Type B pancreatic cell (in vitro differentiated cells): ENCODE data around the gene PPTC7. TPM values are rescaled to one million over a fixed set of nuclear protein-coding genes. Genes with fewer than 3 reads are reported as not detected.

Experiments
- DNase-seq: peaks from one replicate; pipeline ENCODE4 v3.0.0; 2021; ENCODE audit warnings: mixed read lengths; ENCODE audit not compliant: unreplicated experiment; ENCODE audit errors: extremely low spot score
- H3K27ac Mint-ChIP-seq: 2 replicates; pipeline ENCODE4 v1.8.0; 2021; ENCODE audit warnings: mild to moderate bottlenecking, mixed read lengths
- H3K27me3 Mint-ChIP-seq: 2 replicates; pipeline ENCODE4 v1.8.0; 2021; ENCODE audit warnings: mixed read lengths
- H3K36me3 Mint-ChIP-seq: 2 replicates; pipeline ENCODE4 v1.8.0; 2021; ENCODE audit warnings: mixed read lengths
- H3K4me1 Mint-ChIP-seq: one replicate; pipeline ENCODE4 v1.8.0; 2021; ENCODE audit warnings: mixed read lengths; ENCODE audit not compliant: unreplicated experiment
- H3K4me3 Mint-ChIP-seq: 2 replicates; pipeline ENCODE4 v1.8.0; 2021; ENCODE audit warnings: mild to moderate bottlenecking, mixed read lengths
- H3K9me3 Mint-ChIP-seq: 2 replicates; pipeline ENCODE4 v1.8.0; 2021; ENCODE audit warnings: mixed read lengths
- CTCF ChIP-seq: fragments of 200-600 bp; sonication (generic); conservative IDR thresholded peaks from 2 replicates; pipeline ENCODE4 v1.5.0; 2021; ENCODE audit warnings: antibody characterized with exemption, mild to moderate bottlenecking
- total RNA-seq: library from RNA; stranded (reverse); gene quantifications from 2 replicates; pipeline ENCODE4 v1.2.1, GENCODE V29; 2021; ENCODE audit warnings: low replicate concordance

Gene PPTC7
- total RNA-seq, 1 donor from 2014 or later, result 14.5 TPM

GRCh38 chr12:110501399-110501751, 81.7 kb downstream of the PPTC7 start:
- peaks cover 4% of the 10 kb centered on the region for H3K27me3 Mint-ChIP-seq
- no peak for TF ChIP-seq CTCF
- peak overlapping the region; percentile 100 for H3K4me3 Mint-ChIP-seq
- H3K36me3 Mint-ChIP-seq, result peaks cover 6% of the 10 kb centered on the region
- H3K4me1 Mint-ChIP-seq, result peaks cover 17% of the 10 kb centered on the region
- no peak for DNase-seq
- H3K9me3 Mint-ChIP-seq, result peaks cover 8% of the 10 kb centered on the region
- peak overlapping the region; percentile 96 for H3K27ac Mint-ChIP-seq

- peaks cover 4% of the 10 kb centered on the region for H3K27me3 Mint-ChIP-seq
- no peak for DNase-seq
- peak overlapping the region; percentile 17 for H3K27ac Mint-ChIP-seq
- peaks cover 8% of the 10 kb centered on the region for H3K9me3 Mint-ChIP-seq
- H3K4me3 Mint-ChIP-seq, result peak overlapping the region; percentile 68
- peaks cover 15% of the 10 kb centered on the region for H3K36me3 Mint-ChIP-seq
- no peak for TF ChIP-seq CTCF
- H3K4me1 Mint-ChIP-seq, result peaks cover 17% of the 10 kb centered on the region
Observed at GRCh38 chr12:110498984-110499706, 84.0 kb downstream of the PPTC7 start.

Other genes starting within 250 kb of the PPTC7 start
- 49.6 and 77.8 TPM in 2 replicates for gene ANAPC7, start 179.6 kb downstream of the PPTC7 start, total RNA-seq
- gene ARPC3, start 133.0 kb downstream of the PPTC7 start, total RNA-seq, result 164 and 218 TPM in 2 replicates
- gene GPN3, start 115.1 kb downstream of the PPTC7 start, total RNA-seq, result 15.2 and 18.1 TPM in 2 replicates
- gene FAM216A, start 114.5 kb downstream of the PPTC7 start, total RNA-seq, result 2.5 and 13.2 TPM in 2 replicates
- gene VPS29, start 81.2 kb downstream of the PPTC7 start, total RNA-seq, result 72.6 and 84.7 TPM in 2 replicates
- 0.12 and 0.46 TPM in 2 replicates for gene RAD9B, start 81.0 kb downstream of the PPTC7 start, total RNA-seq
- gene TCTN1, start 30.8 kb upstream of the PPTC7 start, total RNA-seq, result 33.4 and 63.9 TPM in 2 replicates
- gene HVCN1, start 105.8 kb upstream of the PPTC7 start, total RNA-seq, result 0.64 and 3.1 TPM in 2 replicates
- gene PPP1CC, start 159.6 kb upstream of the PPTC7 start, total RNA-seq, result 135 and 174 TPM in 2 replicates